ENCODE results near the gene ATXN3.
"Not testable (repeated sequence)": the region's sequence is repeated elsewhere in the genome, so short reads cannot be mapped to it uniquely, and the experiment has no call there.

Gene ATXN3

GRCh38 chr14:92058006-92058917 lies 48.1 kb downstream of the ATXN3 start:
- no peaks in the 10 kb centered on the region for H3K36me3 ChIP-seq (ENCODE audit: insufficient read depth, insufficient read length, low read length)
- H3K27me3 ChIP-seq (ENCODE audit: insufficient read depth, insufficient read length), result no peaks in the 10 kb centered on the region
- no peak for DNase-seq (ENCODE audit: low read depth, low spot score)
- no peaks in the 10 kb centered on the region for H3K9me3 ChIP-seq (ENCODE audit: insufficient read depth, low read length)
- no peaks in the 10 kb centered on the region for H3K4me1 ChIP-seq (ENCODE audit: insufficient read depth, insufficient read length)
- peak overlapping the region; percentile 8 for H3K9ac ChIP-seq (ENCODE audit: insufficient read length, low read depth)
- TF ChIP-seq YY1 (IDR thresholded peaks at IDR 0.05; ENCODE audit: insufficient read depth, insufficient read length) (no peak), SUZ12 (IDR thresholded peaks at IDR 0.05; ENCODE audit: extremely low read depth, insufficient read depth, insufficient read length) (no peak), ZNF274 (IDR thresholded peaks at IDR 0.05; ENCODE audit: low read depth, low read length) (no peak)
- H3K4me3 ChIP-seq (ENCODE audit: insufficient read length, low read depth), result no peak overlapping the region

- no peak for DNase-seq (ENCODE audit: low read depth, low spot score)
- H3K9ac ChIP-seq (ENCODE audit: insufficient read length, low read depth), result no peak overlapping the region
- H3K36me3 ChIP-seq (ENCODE audit: insufficient read depth, insufficient read length, low read length), result peaks cover 3% of the 10 kb centered on the region
- no peaks in the 10 kb centered on the region for H3K27me3 ChIP-seq (ENCODE audit: insufficient read depth, insufficient read length)
- no peaks in the 10 kb centered on the region for H3K4me1 ChIP-seq (ENCODE audit: insufficient read depth, insufficient read length)
- no peak overlapping the region for H3K4me3 ChIP-seq (ENCODE audit: insufficient read length, low read depth)
- H3K9me3 ChIP-seq (ENCODE audit: insufficient read depth, low read length), result peaks cover 7% of the 10 kb centered on the region; the same call in 1 of the 2 replicates
- TF ChIP-seq ZNF274 (IDR thresholded peaks at IDR 0.05; ENCODE audit: low read depth, low read length) (no peak), SUZ12 (IDR thresholded peaks at IDR 0.05; ENCODE audit: extremely low read depth, insufficient read depth, insufficient read length) (no peak), YY1 (IDR thresholded peaks at IDR 0.05; ENCODE audit: insufficient read depth, insufficient read length) (no peak)
Measured at GRCh38 chr14:92049781-92050180, 56.6 kb downstream of the ATXN3 start.

- H3K9me3 ChIP-seq (ENCODE audit: insufficient read depth, low read length); DNase-seq (ENCODE audit: low read depth, low spot score): not testable (repeated sequence)
Measured at GRCh38 chr14:92049221-92049620, 57.2 kb downstream of the ATXN3 start.

GRCh38 chr14:92045904-92046303 lies 60.5 kb downstream of the ATXN3 start:
- H3K4me1 ChIP-seq (ENCODE audit: insufficient read depth, insufficient read length); H3K4me3 ChIP-seq (ENCODE audit: insufficient read length, low read depth); DNase-seq (ENCODE audit: low read depth, low spot score); H3K9me3 ChIP-seq (ENCODE audit: insufficient read depth, low read length); H3K27me3 ChIP-seq (ENCODE audit: insufficient read depth, insufficient read length); H3K36me3 ChIP-seq (ENCODE audit: insufficient read depth, insufficient read length, low read length); H3K9ac ChIP-seq (ENCODE audit: insufficient read length, low read depth): not testable (repeated sequence)

More at GRCh38 chr14:92049221-92049620, 57.2 kb downstream of the ATXN3 start:
- H3K4me3 ChIP-seq (ENCODE audit: insufficient read length, low read depth); H3K27me3 ChIP-seq (ENCODE audit: insufficient read depth, insufficient read length); H3K36me3 ChIP-seq (ENCODE audit: insufficient read depth, insufficient read length, low read length); H3K4me1 ChIP-seq (ENCODE audit: insufficient read depth, insufficient read length); H3K9ac ChIP-seq (ENCODE audit: insufficient read length, low read depth): not testable (repeated sequence)

- H3K9me3 ChIP-seq (ENCODE audit: insufficient read depth, low read length); H3K27me3 ChIP-seq (ENCODE audit: insufficient read depth, insufficient read length); H3K4me1 ChIP-seq (ENCODE audit: insufficient read depth, insufficient read length); H3K9ac ChIP-seq (ENCODE audit: insufficient read length, low read depth); DNase-seq (ENCODE audit: low read depth, low spot score); H3K4me3 ChIP-seq (ENCODE audit: insufficient read length, low read depth); H3K36me3 ChIP-seq (ENCODE audit: insufficient read depth, insufficient read length, low read length): not testable (repeated sequence)
Measured at GRCh38 chr14:92041766-92042165, 64.6 kb downstream of the ATXN3 start.

GRCh38 chr14:92041203-92041602 lies 65.2 kb downstream of the ATXN3 start:
- Histone ChIP-seq H3K36me3 (ENCODE audit: insufficient read depth, insufficient read length, low read length) (peaks cover 9% of the 10 kb centered on the region), H3K4me3 (ENCODE audit: insufficient read length, low read depth) (no peak overlapping the region), H3K9me3 (ENCODE audit: insufficient read depth, low read length) (peaks cover 6% of the 10 kb centered on the region; the same call in 1 of the 2 replicates), H3K27me3 (ENCODE audit: insufficient read depth, insufficient read length) (no peaks in the 10 kb centered on the region), H3K9ac (ENCODE audit: insufficient read length, low read depth) (no peak overlapping the region), H3K4me1 (ENCODE audit: insufficient read depth, insufficient read length) (no peaks in the 10 kb centered on the region)
- no peak for DNase-seq (ENCODE audit: low read depth, low spot score)
- TF ChIP-seq YY1 (IDR thresholded peaks at IDR 0.05; ENCODE audit: insufficient read depth, insufficient read length), result no peak
- no peak for TF ChIP-seq ZNF274 (IDR thresholded peaks at IDR 0.05; ENCODE audit: low read depth, low read length)
- no peak for TF ChIP-seq SUZ12 (IDR thresholded peaks at IDR 0.05; ENCODE audit: extremely low read depth, insufficient read depth, insufficient read length)

GRCh38 chr14:92040431-92041051 lies 65.8 kb downstream of the ATXN3 start:
- Histone ChIP-seq H3K9me3 (ENCODE audit: insufficient read depth, low read length) (no peaks in the 10 kb centered on the region), H3K36me3 (ENCODE audit: insufficient read depth, insufficient read length, low read length) (peaks cover 9% of the 10 kb centered on the region), H3K4me1 (ENCODE audit: insufficient read depth, insufficient read length) (no peaks in the 10 kb centered on the region), H3K9ac (ENCODE audit: insufficient read length, low read depth) (peak overlapping the region; percentile 98), H3K27me3 (ENCODE audit: insufficient read depth, insufficient read length) (no peaks in the 10 kb centered on the region), H3K4me3 (ENCODE audit: insufficient read length, low read depth) (peak overlapping the region; percentile 89)
- DNase-seq (ENCODE audit: low read depth, low spot score), result no peak
- no peak for TF ChIP-seq SUZ12 (IDR thresholded peaks at IDR 0.05; ENCODE audit: extremely low read depth, insufficient read depth, insufficient read length)
- TF ChIP-seq YY1 (IDR thresholded peaks at IDR 0.05; ENCODE audit: insufficient read depth, insufficient read length), result no peak
- no peak for TF ChIP-seq ZNF274 (IDR thresholded peaks at IDR 0.05; ENCODE audit: low read depth, low read length)

All from NT2/D1 (cell line).